ENCODE measurements around the gene R3HDM4.

R3HDM4 gene

DNA sequence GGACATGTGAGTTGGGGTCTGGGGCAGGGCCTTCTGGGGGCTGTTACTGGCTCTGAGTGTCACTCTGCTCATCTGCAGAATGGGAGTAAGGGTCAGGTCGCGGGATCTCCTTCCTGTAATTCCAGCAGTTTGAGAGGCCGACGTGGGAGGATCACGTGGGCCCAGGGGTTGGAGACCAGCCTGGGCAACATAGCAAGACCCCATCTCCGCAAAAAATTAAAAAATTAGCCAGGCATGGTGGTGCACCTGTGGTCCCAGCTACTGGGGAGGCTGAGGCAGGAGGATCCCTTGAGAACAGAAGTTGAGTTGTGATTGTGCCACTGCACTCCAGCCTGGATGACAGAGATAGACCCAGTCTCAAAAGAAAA is 16.9 kb upstream of the R3HDM4 start:
- no peak for TF ChIP-seq POLR2A (IDR thresholded peaks at IDR 0.05; ENCODE audit: low read depth, low read length)
- DNase-seq (ENCODE audit: insufficient read length, low spot score) = no peak
- no peak for FAIRE-seq

GRCh38 chr19:929203-929890 is 16.3 kb upstream of the R3HDM4 start:
- FAIRE-seq (no peak), DNase-seq (ENCODE audit: insufficient read length, low spot score) (no peak)
- TF ChIP-seq POLR2A (IDR thresholded peaks at IDR 0.05; ENCODE audit: low read depth, low read length) = no peak

DNA sequence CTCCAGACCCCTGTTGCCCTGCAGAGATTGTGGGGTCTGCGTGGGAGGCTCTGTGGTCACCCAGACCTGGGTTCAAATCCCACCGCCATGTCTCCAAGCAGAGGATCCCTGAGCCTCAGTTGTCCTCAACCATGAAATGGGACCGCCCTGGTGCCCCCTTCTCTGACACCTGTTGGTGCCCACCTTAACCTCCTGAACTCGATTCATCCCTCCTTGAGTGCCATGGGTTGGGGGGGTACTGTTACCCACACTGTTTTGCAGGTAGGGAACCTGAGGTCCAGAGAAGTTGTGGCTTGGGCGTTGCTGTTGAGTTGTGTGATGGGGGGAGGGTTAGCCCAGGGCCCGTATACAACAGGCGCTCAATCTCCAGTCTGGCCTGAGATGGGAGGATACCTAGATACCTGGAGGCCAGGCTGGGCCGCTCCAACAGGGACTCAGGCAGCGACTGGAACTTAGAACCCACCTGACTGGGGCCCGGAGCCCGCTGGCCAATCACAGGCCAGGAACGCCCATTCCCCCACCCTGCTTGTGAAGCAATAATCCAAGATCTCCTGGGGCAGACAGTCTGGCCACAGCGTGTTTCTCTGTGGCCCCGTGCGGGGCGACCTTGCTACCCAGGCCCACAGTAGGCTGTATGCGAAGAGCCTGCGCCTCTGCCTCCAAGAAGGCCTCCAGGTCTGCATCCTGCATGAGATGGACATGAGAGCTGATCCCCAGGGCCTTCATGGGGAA is 15.6 kb upstream of the R3HDM4 start:
- FAIRE-seq (no peak), DNase-seq (ENCODE audit: insufficient read length, low spot score) (no peak)
- no peak for TF ChIP-seq POLR2A (IDR thresholded peaks at IDR 0.05; ENCODE audit: low read depth, low read length)

GRCh38 chr19:927780-928401 is 14.9 kb upstream of the R3HDM4 start:
- FAIRE-seq = no peak
- no peak for DNase-seq (ENCODE audit: insufficient read length, low spot score)
- no peak for TF ChIP-seq POLR2A (IDR thresholded peaks at IDR 0.05; ENCODE audit: low read depth, low read length)

GRCh38 chr19:927351-927779 is 14.3 kb upstream of the R3HDM4 start:
- DNase-seq (ENCODE audit: insufficient read length, low spot score) = no peak
- no peak for FAIRE-seq
- no peak for TF ChIP-seq POLR2A (IDR thresholded peaks at IDR 0.05; ENCODE audit: low read depth, low read length)

DNA sequence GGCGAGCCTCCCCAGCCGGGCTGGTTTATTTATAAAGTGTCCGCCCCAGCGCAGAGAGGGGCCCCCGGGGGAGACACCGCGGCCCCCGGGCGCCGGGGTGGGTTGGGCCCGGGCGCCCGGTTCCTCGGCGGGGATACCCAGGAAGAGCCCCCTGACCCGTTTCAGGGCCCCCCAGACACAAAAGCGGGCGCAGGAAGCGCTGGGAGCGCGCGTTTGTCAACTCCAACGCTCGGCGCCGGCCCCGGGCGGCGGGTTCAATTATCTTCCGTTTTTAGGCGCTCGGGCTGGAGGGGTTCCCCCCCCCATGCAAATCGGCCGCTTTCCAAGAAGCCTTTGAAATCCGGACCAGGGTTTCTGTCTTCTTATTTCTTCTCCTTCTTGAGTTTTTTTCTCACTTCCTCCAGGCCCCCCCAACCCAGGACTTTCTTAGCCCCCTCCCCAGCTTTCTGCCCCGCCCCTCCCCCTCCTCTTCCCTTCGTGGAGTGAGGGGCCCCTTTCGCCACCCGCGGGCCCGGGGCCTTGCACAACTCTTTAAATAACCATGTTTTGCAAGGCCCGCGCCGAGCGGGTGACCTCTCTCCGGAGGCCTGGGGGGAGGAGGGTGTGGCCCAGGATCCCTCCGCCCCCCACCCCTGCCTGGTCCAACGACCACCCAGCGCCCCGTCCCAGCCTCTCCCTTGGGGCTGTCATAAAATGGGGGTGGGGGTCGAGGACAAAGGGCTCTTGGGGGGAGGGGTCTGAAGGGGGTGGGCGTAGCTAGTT is 13.8 kb upstream of the R3HDM4 start:
- no peak for TF ChIP-seq POLR2A (IDR thresholded peaks at IDR 0.05; ENCODE audit: low read depth, low read length)
- FAIRE-seq (no peak), DNase-seq (ENCODE audit: insufficient read length, low spot score) (peak; percentile 83)

DNA sequence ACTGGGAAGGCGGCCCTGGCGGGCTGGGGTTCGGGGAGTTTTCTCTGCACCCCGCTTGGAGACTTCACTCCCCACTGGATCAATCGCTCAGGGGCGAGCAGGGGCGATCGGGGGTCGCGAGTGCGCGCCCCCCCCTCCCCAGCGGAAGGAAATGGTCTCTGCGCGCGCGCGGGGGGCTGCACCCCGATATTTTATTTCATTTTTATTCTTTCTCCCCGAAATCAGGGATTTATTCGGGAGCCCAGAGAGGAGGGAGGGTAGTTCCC is 13.2 kb upstream of the R3HDM4 start:
- no peak for DNase-seq (ENCODE audit: insufficient read length, low spot score)
- no peak for FAIRE-seq
- no peak for TF ChIP-seq POLR2A (IDR thresholded peaks at IDR 0.05; ENCODE audit: low read depth, low read length)

DNA sequence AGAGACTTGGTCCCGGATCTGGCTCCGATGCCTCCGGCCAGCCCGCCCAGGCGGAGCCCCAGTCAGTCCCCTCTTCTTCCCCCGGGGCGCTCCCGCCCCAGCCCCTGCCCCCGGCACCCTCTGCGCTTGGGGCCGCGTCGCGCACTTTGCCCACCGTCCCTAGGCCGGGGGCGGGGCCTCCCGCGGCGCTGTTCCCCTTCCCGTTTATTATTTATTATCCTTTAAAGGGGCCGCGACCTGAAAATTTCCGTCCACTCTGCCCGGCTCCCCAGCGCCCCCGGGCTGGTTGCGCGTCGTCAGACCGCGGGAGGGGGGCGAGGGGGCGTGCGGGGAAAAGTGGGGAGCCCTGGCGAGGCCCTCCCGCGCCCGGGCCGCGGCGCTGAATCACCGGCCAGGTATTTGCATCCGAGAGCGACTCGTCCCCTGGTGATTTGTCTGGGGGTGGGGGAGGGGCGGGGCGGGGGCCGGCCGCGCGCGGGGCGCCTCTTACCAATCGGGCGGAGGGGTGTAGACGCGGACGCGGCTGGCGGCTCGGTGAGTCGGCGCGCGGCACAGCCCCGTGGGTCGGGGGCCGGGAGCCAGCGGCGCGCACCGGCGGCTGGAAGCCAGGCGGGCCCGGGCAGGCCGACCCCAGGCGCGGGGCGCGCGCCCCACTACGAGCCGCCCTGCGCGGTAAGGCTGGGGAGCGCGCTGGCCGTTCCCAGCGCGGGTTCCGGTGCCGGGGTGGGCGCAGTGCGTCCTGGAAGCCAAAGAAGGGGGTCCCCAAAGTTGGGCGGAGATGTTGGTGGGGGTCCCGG is 12.7 kb upstream of the R3HDM4 start, which contains the start of gene ARID3A:
Gene ARID3A (plus strand): TSS at position 510 of the 797 bp plus-strand sequence. CDS start 3,494 bp downstream, outside the sequence.
- FAIRE-seq = no peak
- peak; percentile 49 for TF ChIP-seq POLR2A (IDR thresholded peaks at IDR 0.05; ENCODE audit: low read depth, low read length)
- DNase-seq (ENCODE audit: insufficient read length, low spot score) = peak; percentile 91

DNA sequence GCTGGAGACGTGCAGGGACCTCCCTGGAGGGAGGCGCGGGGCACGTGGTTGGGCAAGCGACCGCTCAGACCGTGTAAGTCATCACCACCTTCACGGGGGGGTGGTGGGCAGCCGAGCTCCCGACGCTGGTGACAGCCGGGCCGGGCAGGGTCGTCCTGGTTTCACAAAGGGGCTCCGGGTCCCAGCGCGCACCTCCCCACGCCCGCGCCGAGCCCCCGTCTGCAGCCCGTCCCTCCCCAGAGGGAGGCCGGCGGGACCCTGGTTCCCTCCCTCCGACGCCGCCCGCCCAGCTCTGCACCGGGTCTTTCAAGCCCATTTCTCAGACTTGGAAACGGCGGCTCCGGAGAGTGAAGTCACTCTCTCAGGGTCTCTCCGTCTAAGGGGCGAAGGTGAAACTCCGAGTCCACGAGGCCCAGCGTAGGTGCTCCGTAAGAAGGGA is 12.1 kb upstream of the R3HDM4 start:
- DNase-seq (ENCODE audit: insufficient read length, low spot score) = peak; percentile 81
- no peak for FAIRE-seq
- TF ChIP-seq POLR2A (IDR thresholded peaks at IDR 0.05; ENCODE audit: low read depth, low read length) = 0 out of 2 replicates have a peak, but pooled peaks have one; percentile 13

DNA sequence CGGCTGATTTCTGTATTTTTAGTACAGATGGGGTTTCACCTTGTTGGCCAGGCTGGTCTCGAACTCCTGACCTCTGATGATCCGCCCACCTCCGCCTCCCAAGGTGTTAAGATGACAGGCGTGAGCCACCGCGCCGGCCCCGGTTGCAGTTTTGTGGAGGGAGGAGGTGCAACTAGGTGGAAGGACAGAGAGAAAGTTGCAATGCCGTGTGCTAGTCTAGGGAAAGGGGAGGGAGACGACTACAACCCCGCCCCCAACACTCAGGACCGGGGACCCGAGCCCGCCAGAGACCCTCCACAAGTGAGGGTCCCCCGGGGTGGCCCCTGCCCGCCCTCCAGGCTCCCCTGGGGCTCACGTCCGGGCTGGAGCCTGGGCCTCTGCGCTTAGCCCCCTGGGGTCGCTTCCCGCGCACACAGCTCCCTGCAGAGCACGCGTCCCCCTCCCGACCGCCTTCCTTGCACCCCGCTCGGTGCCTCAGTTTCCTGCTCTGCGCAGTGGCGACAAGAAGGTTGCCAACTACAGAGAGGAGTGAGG is 11.6 kb upstream of the R3HDM4 start:
- FAIRE-seq (no peak), DNase-seq (ENCODE audit: insufficient read length, low spot score) (no peak)
- no peak for TF ChIP-seq POLR2A (IDR thresholded peaks at IDR 0.05; ENCODE audit: low read depth, low read length)

DNA sequence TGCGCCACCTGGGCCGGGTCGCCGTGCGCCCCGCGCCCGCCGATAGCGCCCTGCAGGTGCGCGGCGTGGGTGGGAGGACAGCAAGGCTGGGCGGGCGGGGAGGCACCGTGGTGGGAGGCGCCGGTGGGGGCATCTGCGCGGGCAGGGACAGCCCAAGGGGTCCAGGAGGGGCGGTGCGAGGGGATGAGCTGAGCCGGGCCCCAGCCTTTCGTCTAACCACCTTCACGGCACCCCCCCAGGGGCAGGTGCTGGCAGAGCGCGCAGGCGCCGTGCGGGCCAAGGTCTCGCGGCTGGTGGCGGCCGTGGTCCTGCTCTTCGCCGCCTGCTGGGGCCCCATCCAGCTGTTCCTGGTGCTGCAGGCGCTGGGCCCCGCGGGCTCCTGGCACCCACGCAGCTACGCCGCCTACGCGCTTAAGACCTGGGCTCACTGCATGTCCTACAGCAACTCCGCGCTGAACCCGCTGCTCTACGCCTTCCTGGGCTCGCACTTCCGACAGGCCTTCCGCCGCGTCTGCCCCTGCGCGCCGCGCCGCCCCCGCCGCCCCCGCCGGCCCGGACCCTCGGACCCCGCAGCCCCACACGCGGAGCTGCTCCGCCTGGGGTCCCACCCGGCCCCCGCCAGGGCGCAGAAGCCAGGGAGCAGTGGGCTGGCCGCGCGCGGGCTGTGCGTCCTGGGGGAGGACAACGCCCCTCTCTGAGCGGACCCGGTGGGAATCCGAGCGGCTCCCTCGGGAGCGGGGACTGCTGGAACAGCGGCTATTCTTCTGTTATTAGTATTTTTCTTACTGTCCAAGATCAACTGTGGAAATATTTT is 7.2 kb upstream of the R3HDM4 start:
- DNase-seq (ENCODE audit: insufficient read length, low spot score) (no peak), FAIRE-seq (no peak)
- TF ChIP-seq POLR2A (IDR thresholded peaks at IDR 0.05; ENCODE audit: low read depth, low read length) = no peak
